ENCODE measurements around the gene CAPZA1. TPM values are rescaled to one million over a fixed set of nuclear protein-coding genes. Genes with fewer than 3 reads are reported as not detected.

The CAPZA1 gene
- total RNA-seq, 1 experiment from 2014 or later, result 108 TPM

DNA sequence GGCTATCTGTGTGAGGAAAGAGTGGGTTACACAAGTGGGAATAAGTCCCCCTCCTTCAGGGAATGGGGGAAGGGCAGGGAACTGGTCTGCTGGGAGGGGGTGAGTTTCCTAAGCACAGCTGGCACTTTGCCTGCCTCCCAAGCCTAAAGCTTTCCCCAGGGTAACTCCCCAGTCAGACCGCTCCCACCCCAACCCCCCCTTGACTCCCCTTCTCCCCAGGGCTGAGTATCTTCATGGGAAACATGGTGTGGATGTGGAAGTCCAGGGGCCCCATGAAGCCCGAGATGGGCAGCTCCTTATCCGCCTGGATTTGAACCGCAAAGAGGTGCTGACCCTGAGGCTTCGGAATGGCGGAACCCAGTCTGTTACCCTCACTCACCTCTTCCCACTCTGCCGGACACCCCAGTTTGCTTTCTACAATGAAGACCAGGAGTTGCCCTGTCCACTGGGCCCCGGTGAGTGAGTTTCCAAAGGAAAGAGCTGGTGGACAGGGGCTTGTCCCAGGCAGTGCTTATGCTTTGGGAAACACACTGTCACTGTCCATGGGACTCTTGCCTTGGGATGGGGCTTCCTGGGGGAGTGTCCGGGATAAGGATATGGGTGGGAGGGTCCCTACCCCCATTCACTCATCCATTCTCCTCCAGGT, 69.7 kb downstream of the CAPZA1 start:
- H3K27ac Mint-ChIP-seq, result no peak overlapping the region
- no CpG with 5 or more reads among the region's 9 CpGs for WGBS (ENCODE audit: extremely low coverage, insufficient read length, low lambda C conversion rate)
- no peaks in the 10 kb centered on the region for H3K79me2 ChIP-seq (ENCODE audit: insufficient read depth, low read length)
- H3K14ac ChIP-seq (ENCODE audit: insufficient read depth, low read length), result no peak overlapping the region; the same call in 1 of the 2 replicates
- H4K20me1 ChIP-seq (ENCODE audit: control insufficient read depth, insufficient read depth, insufficient read length), result no peaks in the 10 kb centered on the region
- no peak overlapping the region for H4K91ac ChIP-seq (ENCODE audit: insufficient read length, low read depth, low read length)
- H3K23ac ChIP-seq (ENCODE audit: insufficient read length, low read depth, low read length), result no peak overlapping the region
- DNase-seq, result no peak
- no peak overlapping the region for H3K9ac ChIP-seq (ENCODE audit: extremely low read depth, insufficient read length, low read length)
- no peak overlapping the region for H3K4me3 Mint-ChIP-seq
- no peak overlapping the region for H2AK5ac ChIP-seq (ENCODE audit: insufficient read length, low read length)
- H3K9me3 ChIP-seq (ENCODE audit: control insufficient read depth, low read depth, low read length), result no peaks in the 10 kb centered on the region
- no peaks in the 10 kb centered on the region for H3K23me2 ChIP-seq (ENCODE audit: insufficient read length, low read depth, low read length, poor library complexity, severe bottlenecking)
- H2BK12ac ChIP-seq (ENCODE audit: insufficient read length, low read depth, low read length), result no peak overlapping the region
- H2BK5ac ChIP-seq (ENCODE audit: insufficient read length, low read length), result no peak overlapping the region
- H3K9me3 Mint-ChIP-seq, result no peaks in the 10 kb centered on the region
- H3K56ac ChIP-seq (ENCODE audit: insufficient read length, low read depth, low read length), result no peak overlapping the region
- no peak overlapping the region for H2BK15ac ChIP-seq (ENCODE audit: low read depth, low read length)
- no peak overlapping the region for H3K27ac ChIP-seq (ENCODE audit: insufficient read length, low read depth, low read length)
- H4K8ac ChIP-seq (replicated peaks; ENCODE audit: insufficient read length, low read depth, low read length), result no peak overlapping the region
- peaks cover 17 to 39% (median 39%) of the 10 kb centered on the region in 3 experiments; a peak in 6 of 7 replicates for H3K36me3 Mint-ChIP-seq (ENCODE audit: insufficient read depth in 1 of 3, low read depth in 3 of 3)
- H3K4me1 Mint-ChIP-seq, result peaks cover 12 to 13% of the 10 kb centered on the region in 2 experiments
- no peak overlapping the region for H2BK20ac ChIP-seq (ENCODE audit: low read depth, low read length, poor library complexity, severe bottlenecking)
- H3T11ph ChIP-seq (ENCODE audit: low read length), result no peak overlapping the region
- no peak overlapping the region for H2AFZ ChIP-seq (ENCODE audit: low read length)
- H4K5ac ChIP-seq (ENCODE audit: insufficient read length, low read depth, low read length), result no peak overlapping the region
- no peak overlapping the region for H3K4me2 ChIP-seq (ENCODE audit: insufficient read depth, insufficient read length, low read length)
- no peak overlapping the region for H3K18ac ChIP-seq (ENCODE audit: insufficient read length, low read depth, low read length)
- TF ChIP-seq, protein P1, sequence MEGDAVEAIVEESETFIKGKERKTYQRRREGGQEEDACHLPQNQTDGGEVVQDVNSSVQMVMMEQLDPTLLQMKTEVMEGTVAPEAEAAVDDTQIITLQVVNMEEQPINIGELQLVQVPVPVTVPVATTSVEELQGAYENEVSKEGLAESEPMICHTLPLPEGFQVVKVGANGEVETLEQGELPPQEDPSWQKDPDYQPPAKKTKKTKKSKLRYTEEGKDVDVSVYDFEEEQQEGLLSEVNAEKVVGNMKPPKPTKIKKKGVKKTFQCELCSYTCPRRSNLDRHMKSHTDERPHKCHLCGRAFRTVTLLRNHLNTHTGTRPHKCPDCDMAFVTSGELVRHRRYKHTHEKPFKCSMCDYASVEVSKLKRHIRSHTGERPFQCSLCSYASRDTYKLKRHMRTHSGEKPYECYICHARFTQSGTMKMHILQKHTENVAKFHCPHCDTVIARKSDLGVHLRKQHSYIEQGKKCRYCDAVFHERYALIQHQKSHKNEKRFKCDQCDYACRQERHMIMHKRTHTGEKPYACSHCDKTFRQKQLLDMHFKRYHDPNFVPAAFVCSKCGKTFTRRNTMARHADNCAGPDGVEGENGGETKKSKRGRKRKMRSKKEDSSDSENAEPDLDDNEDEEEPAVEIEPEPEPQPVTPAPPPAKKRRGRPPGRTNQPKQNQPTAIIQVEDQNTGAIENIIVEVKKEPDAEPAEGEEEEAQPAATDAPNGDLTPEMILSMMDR (conservative IDR thresholded peaks at IDR 0.05), result no peak
- no peak overlapping the region for H2BK120ac ChIP-seq (ENCODE audit: low read depth, low read length, poor library complexity, severe bottlenecking)
- no peaks in the 10 kb centered on the region for H3K27me3 ChIP-seq (ENCODE audit: insufficient read depth, low read length)
- H3K4ac ChIP-seq (ENCODE audit: low read depth, low read length), result no peak overlapping the region
- H3K27me3 Mint-ChIP-seq (ENCODE audit: low read depth), result no peaks in the 10 kb centered on the region
- H3K79me1 ChIP-seq (ENCODE audit: insufficient read depth, low read depth, low read length, poor library complexity, severe bottlenecking), result no peaks in the 10 kb centered on the region
- H3K4me1 ChIP-seq (ENCODE audit: insufficient read depth, low read length), result no peaks in the 10 kb centered on the region

Data from H9 (cell line).